IMR-90 (cell line): ENCODE data around the gene GAL3ST2.

Experiments
- BHLHE40 ChIP-seq: fragments of 150-350 bp; IDR thresholded peaks from 2 replicates; pipeline ENCODE4 v1.6.1; 2016; ENCODE audit warnings: mild to moderate bottlenecking, low read depth, low read length
- CEBPB ChIP-seq: IDR thresholded peaks from 2 replicates; pipeline ENCODE4 v1.6.1; 2012; ENCODE audit warnings: low read depth, low read length, improper control_type of control experiment
- CHD1 ChIP-seq: IDR thresholded peaks from 2 replicates; pipeline ENCODE4 v1.6.1; 2012; ENCODE audit warnings: low read depth, low read length, improper control_type of control experiment
- CTCF ChIP-seq: conservative IDR thresholded peaks from 2 replicates; pipeline ENCODE4 v1.5.1; 2012; ENCODE audit warnings: mild to moderate bottlenecking, low read depth, low read length, improper control_type of control experiment
- FOS ChIP-seq: fragments of 150-350 bp; IDR thresholded peaks from 2 replicates; pipeline ENCODE4 v1.6.1; 2016; ENCODE audit warnings: low read depth, low read length
- MXI1 ChIP-seq: IDR thresholded peaks from 2 replicates; pipeline ENCODE4 v1.6.1; 2012; ENCODE audit warnings: low read depth, mild to moderate bottlenecking, low read length, moderate library complexity, borderline replicate concordance
- POLR2A ChIP-seq: IDR thresholded peaks from 2 replicates; pipeline ENCODE4 v1.6.1; 2012; ENCODE audit warnings: mild to moderate bottlenecking, low read depth, low read length
- RAD21 ChIP-seq: IDR thresholded peaks from 2 replicates; pipeline ENCODE4 v1.6.1; 2012; ENCODE audit warnings: low read length, improper control_type of control experiment
- RCOR1 ChIP-seq: IDR thresholded peaks from 2 replicates; pipeline ENCODE4 v1.6.1; 2012; ENCODE audit warnings: mild to moderate bottlenecking, low read length, improper control_type of control experiment; ENCODE audit not compliant: insufficient replicate concordance
- RFX5 ChIP-seq: IDR thresholded peaks from 2 replicates; pipeline ENCODE4 v1.8.0; 2012; ENCODE audit warnings: low read depth, mild to moderate bottlenecking, low read length, moderate library complexity
- SMC3 ChIP-seq: fragments of 150-350 bp; IDR thresholded peaks from 2 replicates; pipeline ENCODE4 v1.6.1; 2016; ENCODE audit warnings: low read depth, mild to moderate bottlenecking, antibody characterized with exemption, low read length, moderate library complexity

GRCh38 chr2:241804326-241805229 is 28.0 kb downstream of the GAL3ST2 start:
- no peak for TF ChIP-seq CTCF
- TF ChIP-seq SMC3: no peak
- TF ChIP-seq FOS: no peak
- no peak for TF ChIP-seq POLR2A
- TF ChIP-seq CHD1: no peak
- TF ChIP-seq RCOR1: no peak
- no peak for TF ChIP-seq RFX5
- no peak for TF ChIP-seq CEBPB
- TF ChIP-seq RAD21: no peak
- TF ChIP-seq BHLHE40: no peak
- no peak for TF ChIP-seq MXI1
